ENCODE measurements around the gene CDH26.

Gene CDH26

GRCh38 chr20:59931511-59932312 is 26.5 kb upstream of the CDH26 start:
- no peak overlapping the region for H3K4me3 ChIP-seq (ENCODE audit: low read length)
- H3K27ac ChIP-seq (ENCODE audit: low read length): no peak overlapping the region
- H3K4me2 ChIP-seq (ENCODE audit: low read length): no peak overlapping the region
- no peak overlapping the region for H3K9ac ChIP-seq (ENCODE audit: low read length)
- H3K27me3 ChIP-seq (ENCODE audit: low read depth, low read length): peaks cover 11% of the 10 kb centered on the region; the same call in 1 of the 2 replicates
- H3K36me3 ChIP-seq (replicated peaks; ENCODE audit: low read depth, low read length): no peaks in the 10 kb centered on the region
- TF ChIP-seq EZH2phosphoT487 (IDR thresholded peaks at IDR 0.05; ENCODE audit: low read depth) (no peak), CTCF (IDR thresholded peaks at IDR 0.05; ENCODE audit: low read depth, low read length) (no peak)
- no peaks in the 10 kb centered on the region for H3K4me1 ChIP-seq (ENCODE audit: low read length)
- no peaks in the 10 kb centered on the region for H4K20me1 ChIP-seq (ENCODE audit: insufficient read depth, low read length)
- H3K9me3 ChIP-seq (ENCODE audit: insufficient read depth, low read length): no peaks in the 10 kb centered on the region
- H3K79me2 ChIP-seq (ENCODE audit: low read length): no peaks in the 10 kb centered on the region
- H2AFZ ChIP-seq (ENCODE audit: low read depth, low read length): no peak overlapping the region

GRCh38 chr20:59932616-59933295 is 25.5 kb upstream of the CDH26 start:
- no peak overlapping the region for H3K9ac ChIP-seq (ENCODE audit: low read length)
- no peaks in the 10 kb centered on the region for H3K36me3 ChIP-seq (replicated peaks; ENCODE audit: low read depth, low read length)
- H3K79me2 ChIP-seq (ENCODE audit: low read length): no peaks in the 10 kb centered on the region
- TF ChIP-seq EZH2phosphoT487 (IDR thresholded peaks at IDR 0.05; ENCODE audit: low read depth) (no peak), CTCF (IDR thresholded peaks at IDR 0.05; ENCODE audit: low read depth, low read length) (no peak)
- no peaks in the 10 kb centered on the region for H3K9me3 ChIP-seq (ENCODE audit: insufficient read depth, low read length)
- no peak overlapping the region for H2AFZ ChIP-seq (ENCODE audit: low read depth, low read length)
- H4K20me1 ChIP-seq (ENCODE audit: insufficient read depth, low read length): no peaks in the 10 kb centered on the region
- no peak overlapping the region for H3K4me3 ChIP-seq (ENCODE audit: low read length)
- H3K27me3 ChIP-seq (ENCODE audit: low read depth, low read length): 0 out of 2 replicates have a peak, but pooled peaks cover 2% of the 10 kb centered on the region
- H3K27ac ChIP-seq (ENCODE audit: low read length): no peak overlapping the region
- H3K4me1 ChIP-seq (ENCODE audit: low read length): no peaks in the 10 kb centered on the region
- H3K4me2 ChIP-seq (ENCODE audit: low read length): no peak overlapping the region

- no peaks in the 10 kb centered on the region for H3K79me2 ChIP-seq (ENCODE audit: low read length)
- no peak within 1 kb of the TSS for H3K9ac ChIP-seq (ENCODE audit: low read length)
- H3K4me2 ChIP-seq (ENCODE audit: low read length): no peak within 1 kb of the TSS
- H3K9me3 ChIP-seq (ENCODE audit: insufficient read depth, low read length): no peaks in the 10 kb centered on the region
- no peaks in the 10 kb centered on the region for H3K27me3 ChIP-seq (ENCODE audit: low read depth, low read length)
- TF ChIP-seq CTCF (IDR thresholded peaks at IDR 0.05; ENCODE audit: low read depth, low read length) (no peak), EZH2phosphoT487 (IDR thresholded peaks at IDR 0.05; ENCODE audit: low read depth) (no peak)
- H3K27ac ChIP-seq (ENCODE audit: low read length): no peak within 1 kb of the TSS
- H3K36me3 ChIP-seq (replicated peaks; ENCODE audit: low read depth, low read length): no peaks in the 10 kb centered on the region
- no peak within 1 kb of the TSS for H3K4me3 ChIP-seq (ENCODE audit: low read length)
- no peak within 1 kb of the TSS for H2AFZ ChIP-seq (ENCODE audit: low read depth, low read length)
- no peaks in the 10 kb centered on the region for H4K20me1 ChIP-seq (ENCODE audit: insufficient read depth, low read length)
- no peaks in the 10 kb centered on the region for H3K4me1 ChIP-seq (ENCODE audit: low read length)
Observed at GRCh38 chr20:59933296-59933848, 24.9 kb upstream of the CDH26 start, which contains the start of gene SYCP2. TSS of gene SYCP2 (minus strand) at chr20:59933637. CDS start at chr20:59922413, 11,224 bp downstream.
